ENCODE measurements around the gene RPL13A. TPM values are rescaled to one million over a fixed set of nuclear protein-coding genes. Genes with fewer than 3 reads are reported as not detected.
"Not testable (repeated sequence)": the region's sequence is repeated elsewhere in the genome, so short reads cannot be mapped to it uniquely, and the experiment has no call there.

RPL13A gene
- total and polyA plus RNA-seq, 9 of the 15 experiments (the other 6 are each of a cell fraction or from before 2014, with no cell fraction given): 1,744 to 5,482 (median 2,949) TPM

DNA sequence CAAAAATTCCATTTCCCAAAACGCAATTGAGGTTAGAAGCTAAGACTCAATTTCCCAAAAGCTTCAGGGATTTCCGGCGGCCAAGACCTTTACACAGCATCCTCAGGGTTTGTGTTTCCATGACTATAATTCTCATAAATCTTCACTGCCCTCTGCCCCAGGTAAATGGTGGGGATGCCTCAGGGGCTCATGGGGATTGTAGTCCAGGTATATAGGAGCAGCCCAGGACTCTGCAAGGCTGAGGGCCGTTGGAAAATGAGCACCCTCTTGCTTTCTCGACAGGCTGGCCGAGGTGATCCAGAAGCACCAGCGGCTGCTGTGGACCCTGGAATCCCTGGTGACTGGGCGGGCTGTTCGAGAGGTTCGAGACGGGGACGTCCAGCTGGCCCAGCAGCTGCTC is 28.0 kb upstream of the RPL13A start:
- DNase-seq (ENCODE audit: extremely low read depth in 1 of 4, low spot score in 3 of 4): no peak
- Histone ChIP-seq H3K4me3 (no peak overlapping the region), H4K20me1 (replicated peaks; ENCODE audit: control insufficient read depth, insufficient read depth, low read length) (no peaks in the 10 kb centered on the region), H3K4me1 (replicated peaks in 1 of 2; ENCODE audit: control insufficient read depth in 2 of 2, insufficient read depth in 2 of 2, low read length in 2 of 2) (peaks cover 0 to 19% of the 10 kb centered on the region in 2 experiments; a peak in 4 of 5 replicates), H3K79me2 (ENCODE audit: control insufficient read depth, insufficient read depth, low read length) (peaks cover 20% of the 10 kb centered on the region), H3K4me2 (ENCODE audit: insufficient read depth, low read length) (no peak overlapping the region), H3K9ac (ENCODE audit: insufficient read depth in 1 of 2, low read depth in 2 of 2, low read length in 2 of 2) (peak overlapping the region in 1 of 2 experiments; percentile 65; a peak in 2 of 4 replicates), H3K27ac (ENCODE audit: extremely low read depth, low read depth, low read length) (no peak overlapping the region), H3K27me3 (ENCODE audit: control insufficient read depth in 2 of 2, insufficient read depth in 2 of 2, low read length in 2 of 2) (no peaks in the 10 kb centered on the region), H2AFZ (ENCODE audit: low read depth, low read length) (no peak overlapping the region), H3K9me1 (ENCODE audit: control insufficient read depth, insufficient read depth, low read length) (no peaks in the 10 kb centered on the region), H3K9me3 (replicated peaks; ENCODE audit: control insufficient read depth, insufficient read depth, low read depth, low read length) (no peaks in the 10 kb centered on the region), H3K36me3 (ENCODE audit: control insufficient read depth, insufficient read depth, low read length) (peaks cover 45% of the 10 kb centered on the region; the same call in 2 of the 3 replicates)
- ChIA-PET POLR2A (no interaction called here), CTCF (ENCODE audit: low intra/inter-chr PET ratio) (no interaction called here)
- in situ Hi-C loops (cut with MboI): no loop called here
- no peak for TF ChIP-seq ZNF174 (CRISPR knock-in tag; IDR thresholded peaks at IDR 0.05)
- 0 out of 2 replicates have a peak, but pooled peaks have one; percentile 19 for TF ChIP-seq HCFC1 (IDR thresholded peaks at IDR 0.05; ENCODE audit: low read depth, low read length)
- peak in 1 of 3 experiments; percentile 16 for TF ChIP-seq YY1 (IDR thresholded peaks at IDR 0.05; ENCODE audit: borderline replicate concordance in 1 of 3, control insufficient read depth in 1 of 3, extremely low read depth in 1 of 3, insufficient read depth in 3 of 3, insufficient read length in 1 of 3, insufficient replicate concordance in 2 of 3, low read depth in 1 of 3, low read length in 2 of 3)
- WGBS (ENCODE audit: insufficient coverage, low coverage, missing lambda C conversion rate): 96% methylated on average over 12 of the region's 12 CpGs
- 0 out of 3 replicates have a peak, but pooled peaks have one; percentile 46 for ATAC-seq
- BruUV-seq (replicated peaks): no TSS peak
- FAIRE-seq: no peak
- intact Hi-C loops (cut with micrococcal nuclease): no loop called here

DNA sequence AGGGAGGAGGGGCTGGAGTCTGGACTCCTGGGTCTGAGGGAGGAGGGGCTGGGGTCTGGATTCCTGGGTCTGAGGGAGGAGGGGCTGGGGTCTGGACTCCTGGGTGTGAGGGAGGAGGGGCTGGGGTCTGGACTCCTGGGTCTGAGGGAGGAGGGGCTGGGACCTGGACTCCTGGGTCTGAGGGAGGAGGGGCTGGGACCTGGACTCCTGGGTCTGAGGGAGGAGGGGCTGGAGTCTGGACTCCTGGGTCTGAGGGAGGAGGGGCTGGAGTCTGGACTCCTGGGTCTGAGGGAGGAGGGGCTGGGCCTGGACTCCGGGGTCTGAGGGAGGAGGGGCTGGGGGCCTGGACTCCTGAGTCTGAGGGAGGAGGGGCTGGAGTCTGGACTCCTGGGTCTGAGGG is 26.3 kb upstream of the RPL13A start:
- in situ Hi-C loops (cut with MboI); H4K20me1 ChIP-seq (replicated peaks; ENCODE audit: control insufficient read depth, insufficient read depth, low read length); H3K27me3 ChIP-seq (ENCODE audit: control insufficient read depth in 2 of 2, insufficient read depth in 2 of 2, low read length in 2 of 2); H3K4me2 ChIP-seq (ENCODE audit: insufficient read depth, low read length); intact Hi-C loops (cut with micrococcal nuclease); H2AFZ ChIP-seq (ENCODE audit: low read depth, low read length); CTCF ChIA-PET (ENCODE audit: low intra/inter-chr PET ratio); DNase-seq (ENCODE audit: extremely low read depth in 1 of 4, low spot score in 3 of 4); ATAC-seq; H3K9me1 ChIP-seq (ENCODE audit: control insufficient read depth, insufficient read depth, low read length); H3K9me3 ChIP-seq (replicated peaks; ENCODE audit: control insufficient read depth, insufficient read depth, low read depth, low read length); H3K9ac ChIP-seq (ENCODE audit: insufficient read depth in 1 of 2, low read depth in 2 of 2, low read length in 2 of 2); POLR2A ChIA-PET; H3K4me3 ChIP-seq; H3K27ac ChIP-seq (ENCODE audit: extremely low read depth, low read depth, low read length); H3K79me2 ChIP-seq (ENCODE audit: control insufficient read depth, insufficient read depth, low read length); FAIRE-seq; BruUV-seq (replicated peaks): not testable (repeated sequence)
- H3K4me1 ChIP-seq (replicated peaks in 1 of 2; ENCODE audit: control insufficient read depth in 2 of 2, insufficient read depth in 2 of 2, low read length in 2 of 2): peaks cover 0 to 19% of the 10 kb centered on the region in 2 experiments; a peak in 4 of 5 replicates
- no CpG with 5 or more reads among the region's 1 CpG for WGBS (ENCODE audit: insufficient coverage, low coverage, missing lambda C conversion rate)
- H3K36me3 ChIP-seq (ENCODE audit: control insufficient read depth, insufficient read depth, low read length): peaks cover 52% of the 10 kb centered on the region; the same call in 2 of the 3 replicates
